HS-27A (cell line): Measurements from ENCODE around the gene PCGF1.

Source experiments
- DNase-seq: peaks from one replicate; pipeline ENCODE4 v3.0.0-alpha.2; 2012; ENCODE audit warnings: low read depth, missing footprints

The PCGF1 gene

DNA sequence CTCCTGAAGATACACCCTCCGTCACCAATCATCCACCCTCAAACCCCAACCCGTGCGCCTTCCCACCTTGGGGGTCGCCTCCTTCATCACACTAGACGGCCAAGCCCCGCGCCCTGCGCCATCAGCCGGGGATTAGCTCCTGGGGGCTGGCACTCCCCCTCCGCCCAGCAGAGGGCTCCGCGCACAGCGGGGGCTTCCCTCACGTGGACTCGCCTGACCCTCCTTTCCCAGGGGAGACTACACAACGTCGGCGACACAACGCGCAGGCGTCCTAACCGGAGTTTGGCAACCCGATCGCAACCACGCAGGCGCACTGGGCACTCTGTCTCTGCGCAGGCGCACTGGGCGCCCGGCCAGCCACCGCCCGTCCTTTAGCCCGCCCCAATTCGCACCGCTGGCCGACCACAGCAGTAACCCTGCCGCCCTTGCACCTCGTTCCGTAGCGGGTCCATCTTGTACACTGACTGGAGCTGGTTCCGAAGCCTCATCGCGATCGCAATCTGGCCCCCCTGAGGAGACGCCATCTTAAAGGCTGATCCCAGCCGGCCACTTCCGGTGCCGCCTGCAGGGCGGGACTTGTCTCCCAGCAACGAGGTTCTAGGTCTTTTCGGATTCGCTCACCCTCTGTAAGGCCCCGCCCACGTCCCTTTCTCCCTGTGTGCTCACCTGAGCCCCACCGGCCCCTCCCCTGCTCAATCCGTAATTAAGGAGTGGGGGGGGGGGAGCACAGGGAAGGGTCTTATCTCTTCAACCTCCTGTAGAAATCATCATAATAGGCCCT, at the start of gene PCGF1:
Gene PCGF1, minus strand, starts transcription at position 551 of the 781 bp plus-strand sequence. Its CDS starts 27 bp downstream, at position 524.
- DNase-seq, result peak; percentile 98

DNA sequence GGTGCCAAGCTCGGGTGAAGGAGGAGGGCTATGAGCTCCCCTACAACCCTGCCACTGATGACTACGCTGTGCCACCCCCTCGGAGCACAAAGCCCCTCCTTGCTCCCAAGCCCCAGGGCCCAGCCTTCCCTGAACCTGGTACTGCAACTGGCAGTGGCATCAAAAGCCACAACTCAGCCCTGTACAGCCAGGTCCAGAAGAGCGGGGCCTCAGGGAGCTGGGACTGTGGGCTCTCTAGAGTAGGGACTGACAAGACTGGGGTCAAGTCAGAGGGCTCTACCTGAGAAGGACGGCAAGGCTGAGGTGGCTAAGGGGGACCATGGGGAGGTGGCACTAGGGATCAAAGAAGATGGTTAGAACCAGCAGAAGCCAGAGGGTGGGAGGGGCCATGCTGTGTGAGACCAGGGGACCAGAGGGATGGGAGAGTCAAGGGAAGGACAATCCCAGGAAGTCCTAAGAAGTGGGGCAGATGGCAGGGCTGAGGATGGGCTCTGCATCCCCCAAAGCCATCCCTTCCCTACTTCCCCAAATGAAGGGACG, 49.4 kb upstream of the PCGF1 start:
- no peak for DNase-seq

DNA sequence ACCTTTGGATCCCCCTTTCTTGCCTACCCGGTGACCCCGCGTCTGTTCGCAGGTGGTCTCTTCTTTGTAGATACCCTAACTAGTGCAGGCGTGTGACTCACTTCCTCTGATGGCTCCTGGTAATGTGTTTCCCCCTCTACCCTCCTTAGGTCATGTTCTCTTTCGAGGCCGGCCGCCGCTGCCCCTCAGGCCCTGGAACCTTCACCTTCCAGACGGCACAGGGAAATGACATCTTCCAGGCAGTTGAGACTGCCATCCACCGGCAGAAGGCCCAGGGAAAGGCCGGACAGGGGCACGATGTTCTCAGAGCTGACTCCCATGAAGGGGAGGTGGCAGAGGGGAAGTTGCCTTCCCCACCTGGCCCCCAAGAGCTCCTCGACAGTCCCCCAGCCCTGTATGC, 48.7 kb upstream of the PCGF1 start:
- DNase-seq, result no peak

DNA sequence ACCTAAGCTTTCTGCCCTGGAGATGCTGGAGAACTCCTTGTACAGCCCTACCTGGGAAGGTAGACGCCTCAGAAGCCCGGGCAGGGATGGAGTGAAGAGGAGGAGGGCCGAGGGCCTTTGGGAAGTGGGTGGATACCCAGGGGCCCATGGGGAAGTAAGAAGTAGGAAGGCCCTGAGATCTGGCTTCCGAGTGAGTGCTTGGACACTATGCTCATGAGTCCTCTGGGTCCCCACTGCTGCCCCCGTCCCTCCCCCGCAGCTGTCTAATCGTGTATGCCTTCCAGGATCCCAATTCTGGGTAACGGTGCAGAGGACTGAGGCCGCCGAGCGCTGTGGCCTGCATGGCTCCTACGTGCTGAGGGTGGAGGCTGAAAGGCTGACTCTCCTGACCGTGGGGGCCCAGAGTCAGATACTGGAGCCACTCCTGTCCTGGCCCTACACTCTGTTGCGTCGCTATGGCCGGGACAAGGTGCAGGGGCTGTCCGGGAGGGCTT, 48.2 kb upstream of the PCGF1 start:
- no peak for DNase-seq

DNA sequence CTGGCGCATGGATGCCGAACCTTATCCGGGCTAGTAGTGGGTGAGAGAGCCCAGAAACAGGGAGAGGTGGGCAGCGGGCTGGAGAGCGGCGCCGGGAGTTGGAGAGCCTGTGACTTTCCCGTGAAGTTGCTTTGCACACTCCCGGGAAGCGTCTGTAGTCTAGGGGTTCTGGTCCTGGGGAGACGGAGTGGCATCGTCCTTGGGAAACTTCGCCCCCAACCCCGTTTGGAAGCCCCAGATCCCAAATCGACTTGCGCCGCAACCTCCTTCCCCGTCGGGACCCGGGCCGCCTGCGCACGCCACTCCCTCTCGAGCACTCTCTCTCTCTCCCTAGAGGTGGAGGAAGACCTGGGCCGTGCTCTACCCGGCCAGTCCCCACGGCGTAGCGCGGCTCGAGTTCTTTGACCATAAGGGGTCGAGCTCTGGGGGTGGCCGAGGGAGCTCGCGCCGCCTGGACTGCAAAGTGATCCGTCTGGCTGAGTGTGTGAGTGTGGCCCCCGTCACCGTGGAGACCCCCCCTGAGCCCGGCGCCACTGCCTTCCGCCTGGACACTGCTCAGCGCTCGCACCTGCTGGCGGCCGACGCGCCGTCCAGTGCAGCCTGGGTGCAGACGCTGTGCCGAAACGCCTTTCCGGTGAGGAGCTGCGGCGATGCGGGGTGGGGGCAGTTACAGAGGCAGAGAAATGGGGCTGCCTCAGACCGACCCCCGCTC, 47.5 kb upstream of the PCGF1 start:
- DNase-seq, result no peak

DNA sequence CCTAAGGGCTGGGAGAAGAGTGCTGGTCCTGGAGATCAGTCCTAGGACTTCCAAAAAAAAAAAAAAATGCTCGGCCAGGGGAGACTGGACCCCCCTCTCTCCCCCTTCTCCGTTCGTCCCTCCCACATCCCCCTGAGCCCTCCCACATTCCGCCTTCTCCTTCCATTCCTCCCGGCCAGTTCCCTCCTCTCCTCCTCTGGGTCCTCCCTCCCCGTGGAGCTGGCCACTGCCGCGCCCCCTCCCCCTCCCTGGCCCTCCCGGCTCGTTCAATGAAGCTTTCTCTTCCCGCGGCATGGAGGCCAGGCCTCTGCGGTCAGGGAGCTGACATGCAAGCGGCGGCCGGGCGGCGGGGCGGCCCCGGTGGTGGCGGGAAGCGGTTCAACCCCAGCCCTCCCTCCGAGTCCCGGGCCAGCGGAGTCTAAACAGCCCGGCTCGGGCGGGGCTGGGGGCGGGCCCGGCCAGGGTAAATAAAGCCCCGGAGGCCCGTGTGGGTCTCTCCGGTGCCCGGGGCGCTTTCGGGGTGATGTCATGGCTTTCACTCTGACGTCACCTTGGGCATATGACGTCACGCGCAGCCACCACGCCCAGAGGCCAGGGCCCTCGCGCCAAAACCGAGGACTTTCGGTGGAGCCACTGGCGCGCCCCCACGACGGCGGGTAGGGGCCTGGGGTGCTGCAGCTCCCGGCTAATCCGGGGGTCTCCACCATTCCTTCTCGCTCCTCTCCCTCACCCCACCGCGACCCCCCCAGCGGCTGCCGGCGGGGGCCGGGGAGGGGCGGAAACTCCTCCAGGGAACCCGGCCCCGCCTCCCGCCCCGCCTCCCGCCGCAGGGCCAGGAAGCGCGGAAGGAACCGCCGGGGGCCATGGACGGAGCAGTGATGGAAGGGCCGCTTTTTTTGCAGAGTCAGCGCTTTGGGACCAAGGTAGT, 46.7 kb upstream of the PCGF1 start, which contains the start of the genes DOK1 and LOXL3:
Gene DOK1, plus strand, starts transcription at position 829 of the 928 bp plus-strand sequence. Its CDS starts 35 bp downstream, at position 864.
Gene LOXL3, minus strand, starts transcription at position 51 of the 928 bp plus-strand sequence. CDS start 1,308 bp downstream, outside the sequence.
- DNase-seq, result no peak

DNA sequence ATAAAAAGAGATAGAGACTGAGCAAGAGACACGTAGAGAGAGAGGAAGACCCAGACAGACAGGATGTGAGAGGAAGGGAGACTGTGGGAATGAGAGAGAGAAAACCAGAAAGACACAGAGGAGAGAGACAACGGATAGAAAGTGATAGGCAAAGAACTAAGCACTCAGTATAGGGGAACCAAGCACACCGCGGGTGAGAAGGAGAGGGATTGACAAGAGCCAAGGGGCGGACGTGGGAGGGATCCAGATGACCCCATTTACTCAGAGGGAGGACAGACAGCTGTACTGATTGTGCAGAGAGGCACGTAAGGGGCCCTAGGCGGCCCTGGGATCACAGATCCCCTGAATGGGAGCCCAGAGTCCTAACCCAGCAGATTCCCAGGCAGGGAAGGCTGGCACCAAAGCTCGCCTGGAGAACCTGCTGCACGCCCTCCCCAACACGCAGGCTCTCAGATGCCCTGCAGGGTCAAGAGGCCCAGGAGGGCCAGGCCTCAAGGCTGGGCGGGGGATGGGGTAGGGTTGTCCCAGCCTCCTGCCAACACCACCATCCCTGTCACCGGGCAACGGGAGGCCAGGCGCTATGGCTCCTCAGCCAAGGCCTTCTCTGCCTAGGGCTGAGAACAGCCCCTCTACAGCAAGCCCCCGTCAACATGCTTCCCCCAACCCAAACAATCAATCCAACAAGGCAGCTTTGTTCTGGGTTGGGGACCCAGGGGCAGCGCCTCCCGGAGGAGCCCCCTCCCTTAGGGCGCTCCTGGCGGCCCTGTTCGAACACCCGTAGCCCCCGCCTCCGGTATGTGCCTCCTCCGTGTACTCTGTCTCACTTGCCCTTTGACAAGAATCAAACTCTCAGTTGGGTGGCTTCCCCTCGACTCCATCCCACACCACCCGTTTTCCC, 45.7 kb upstream of the PCGF1 start:
- DNase-seq, result no peak

DNA sequence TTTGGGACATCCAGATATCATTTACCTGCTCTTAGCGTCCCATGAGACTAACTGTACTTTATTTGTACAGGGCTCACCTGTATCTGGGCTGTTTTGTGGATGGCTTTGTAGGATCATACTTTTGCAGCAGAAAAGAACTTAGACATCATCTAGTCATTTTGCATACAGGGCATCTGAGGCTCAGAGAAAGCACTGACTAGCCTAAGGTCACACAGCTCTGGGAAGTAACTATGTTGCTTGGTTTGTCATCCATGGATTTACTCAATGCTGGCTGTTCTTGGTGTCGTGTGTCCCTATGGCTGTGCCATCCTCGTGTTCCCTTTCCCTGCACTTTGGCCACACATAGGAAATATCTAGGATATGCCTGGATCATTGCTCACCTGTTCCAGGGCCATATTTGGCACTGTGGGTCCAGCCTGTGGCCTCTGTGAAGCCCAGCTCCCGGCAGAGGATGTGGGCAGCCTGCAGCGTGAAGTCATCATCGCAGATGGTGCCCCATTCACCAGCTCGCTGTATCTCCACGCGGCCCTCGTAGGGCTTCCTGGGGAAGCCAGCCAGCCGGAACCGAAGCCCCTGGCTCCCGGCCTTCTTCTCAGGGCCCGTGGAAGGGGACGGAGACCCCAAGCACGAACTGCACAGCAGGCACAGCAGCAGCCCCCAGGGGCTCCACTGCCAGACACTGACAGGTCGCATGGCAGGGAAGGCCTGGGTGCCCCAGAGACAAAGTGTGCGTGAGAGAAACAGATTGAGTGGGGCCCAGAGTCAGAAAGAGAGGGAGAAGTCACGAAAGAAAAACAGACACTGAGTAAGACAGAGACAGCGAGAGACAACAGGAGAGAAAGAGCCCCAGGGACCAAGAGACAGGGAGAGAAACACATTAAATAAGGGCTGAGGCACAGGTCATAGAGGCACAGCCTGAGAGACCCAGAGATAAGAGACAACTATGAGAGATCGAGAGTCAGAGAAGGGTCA, 44.7 kb upstream of the PCGF1 start:
- no peak for DNase-seq

DNA sequence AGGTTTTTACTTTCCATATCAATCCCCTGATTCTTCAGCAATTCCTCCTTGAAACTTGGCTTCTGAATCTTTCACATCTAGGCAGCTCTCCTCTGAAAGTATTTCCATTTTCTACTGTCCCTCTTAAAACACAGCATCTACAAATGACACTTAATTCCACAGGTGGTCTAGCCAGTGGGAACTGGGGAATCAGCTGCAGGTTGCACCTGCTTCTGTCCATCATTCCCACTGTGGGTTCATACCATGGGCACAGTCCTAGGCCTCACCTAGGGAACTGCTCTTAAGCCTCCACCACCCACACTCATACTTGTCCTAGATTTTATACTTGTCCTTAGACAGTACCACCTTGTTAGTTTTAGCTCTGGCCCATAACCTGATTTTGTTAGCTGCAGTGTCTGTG, 44.0 kb upstream of the PCGF1 start:
- DNase-seq, result no peak

DNA sequence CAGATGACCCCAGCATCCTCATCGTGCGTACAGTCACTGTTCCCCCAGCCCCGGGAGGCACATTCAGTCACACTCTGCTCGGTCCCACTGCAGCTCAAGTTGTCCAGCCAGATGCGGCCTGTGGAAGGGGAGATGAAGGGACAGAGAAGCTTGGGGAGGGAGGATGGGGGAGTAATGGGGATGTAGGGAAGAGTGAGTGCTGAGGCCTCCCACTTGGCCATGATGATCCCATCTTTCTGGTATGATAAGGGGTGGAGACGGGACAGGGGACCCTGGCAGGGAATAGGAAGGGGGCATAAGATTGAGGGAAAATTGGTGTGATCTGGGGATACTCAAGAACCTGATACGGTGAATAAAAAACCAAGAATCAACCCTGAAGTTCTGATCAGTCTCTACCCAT, 42.7 kb upstream of the PCGF1 start:
- no peak for DNase-seq

DNA sequence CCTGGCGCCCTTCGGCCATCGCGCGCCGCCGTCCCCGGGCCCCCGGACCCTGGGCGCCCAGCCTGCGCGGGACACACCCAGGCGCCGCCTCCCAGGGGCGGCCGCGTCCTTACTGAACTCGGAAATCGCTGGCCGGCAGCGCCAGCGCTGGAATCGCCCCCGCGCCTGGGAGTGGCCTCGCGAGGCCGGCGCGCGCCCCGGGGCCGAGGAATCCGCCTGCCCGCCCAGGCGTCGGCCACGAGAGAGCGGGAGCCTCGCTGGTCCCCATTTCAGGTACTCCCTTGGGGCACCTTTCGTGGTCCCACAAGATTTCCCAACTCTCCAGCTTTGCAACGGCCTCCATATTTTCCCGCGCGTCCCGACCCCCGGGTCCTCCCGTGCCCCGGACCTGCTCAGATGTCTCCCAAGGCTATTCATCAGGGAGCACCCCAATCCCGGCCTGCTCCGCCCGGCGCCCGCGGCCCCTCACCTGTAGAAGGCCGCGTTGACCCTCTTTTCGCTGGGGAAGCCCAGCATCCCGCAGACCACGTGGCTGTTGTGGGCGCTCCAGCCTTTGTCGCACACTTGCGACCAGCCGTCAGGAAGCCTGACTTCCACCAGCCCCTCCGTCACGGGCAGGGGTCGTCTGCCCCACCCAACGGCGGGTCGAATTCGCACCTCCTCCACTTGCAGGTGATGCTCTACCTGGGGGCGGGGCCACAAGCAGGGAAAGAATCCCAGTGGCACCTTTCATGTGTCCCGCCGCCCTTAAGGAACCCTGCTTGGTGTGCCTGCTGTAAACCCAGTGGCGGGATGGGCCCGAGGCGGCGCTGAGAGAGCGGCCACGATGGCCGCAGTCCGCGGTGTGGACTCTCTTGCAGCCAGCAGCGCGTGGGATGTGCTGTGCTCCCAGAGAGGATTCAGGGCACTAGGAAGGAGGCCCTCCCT, 41.7 kb upstream of the PCGF1 start:
- no peak for DNase-seq

DNA sequence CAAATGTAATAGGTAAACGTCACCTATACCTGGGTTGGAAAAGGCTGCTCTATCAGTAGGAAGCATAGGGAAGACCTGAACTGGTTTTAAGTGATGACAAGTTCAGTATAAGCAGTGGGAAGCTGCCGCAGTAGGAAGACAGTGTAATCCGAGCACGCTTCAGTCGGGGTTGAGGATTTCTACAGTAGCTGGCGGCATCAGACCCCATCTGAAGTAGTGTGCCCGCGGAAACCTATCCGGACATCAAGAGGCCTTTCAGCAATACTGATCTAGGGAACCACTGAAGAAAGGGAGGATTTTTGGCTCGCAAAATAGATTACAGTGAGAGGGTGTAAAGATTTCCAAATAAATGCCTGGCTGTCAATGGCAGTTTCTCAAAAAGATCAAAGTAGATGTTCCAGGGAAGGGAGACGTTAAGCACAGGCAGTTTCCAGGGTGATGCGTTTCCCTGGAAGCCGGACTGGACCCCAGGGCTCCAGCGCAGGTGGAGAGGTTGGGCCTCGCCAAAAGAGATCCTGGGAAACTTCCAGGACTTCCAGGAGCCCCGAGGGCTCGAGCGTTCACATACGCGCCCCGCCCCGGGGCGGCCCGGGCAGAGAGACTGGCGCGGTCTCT, 40.9 kb upstream of the PCGF1 start:
- DNase-seq, result no peak

DNA sequence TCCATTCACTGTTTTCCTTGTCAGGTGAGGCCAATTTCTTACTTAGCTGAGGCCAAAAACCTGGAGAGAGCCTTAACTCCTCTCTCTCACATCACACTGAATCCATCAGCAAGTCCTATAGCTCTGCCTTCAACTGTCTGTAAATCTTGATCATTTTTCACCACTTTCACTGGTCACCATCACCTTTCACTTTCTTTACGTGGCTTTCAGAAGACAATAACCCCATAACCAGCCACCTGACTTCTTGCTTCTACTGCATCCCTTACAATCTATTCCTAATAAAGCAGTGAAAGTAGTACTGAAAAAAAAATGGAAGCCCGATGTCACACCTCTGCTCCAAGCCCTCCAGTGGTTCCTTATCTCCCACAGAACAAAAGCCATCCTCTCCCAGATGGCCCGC, 38.5 kb upstream of the PCGF1 start:
- DNase-seq, result no peak

DNA sequence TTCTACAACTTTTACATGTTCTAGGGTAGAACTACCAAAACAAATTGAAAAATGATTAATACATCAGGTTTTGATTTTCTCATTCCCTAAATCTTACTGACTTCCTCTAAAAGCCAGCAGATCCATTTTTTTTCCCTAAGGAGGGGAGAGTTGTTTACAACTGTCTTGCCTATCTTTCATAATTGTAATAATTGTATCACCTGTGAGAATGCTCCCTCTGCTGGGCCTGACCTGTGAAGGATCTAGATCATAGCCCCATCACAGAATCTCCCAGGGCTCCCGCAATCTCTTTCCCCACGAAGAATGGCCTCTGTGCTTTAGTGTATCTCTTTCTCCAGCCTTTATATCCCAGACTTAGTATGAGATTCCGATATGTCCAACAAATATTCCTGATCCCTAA, 37.1 kb upstream of the PCGF1 start:
- DNase-seq, result no peak

DNA sequence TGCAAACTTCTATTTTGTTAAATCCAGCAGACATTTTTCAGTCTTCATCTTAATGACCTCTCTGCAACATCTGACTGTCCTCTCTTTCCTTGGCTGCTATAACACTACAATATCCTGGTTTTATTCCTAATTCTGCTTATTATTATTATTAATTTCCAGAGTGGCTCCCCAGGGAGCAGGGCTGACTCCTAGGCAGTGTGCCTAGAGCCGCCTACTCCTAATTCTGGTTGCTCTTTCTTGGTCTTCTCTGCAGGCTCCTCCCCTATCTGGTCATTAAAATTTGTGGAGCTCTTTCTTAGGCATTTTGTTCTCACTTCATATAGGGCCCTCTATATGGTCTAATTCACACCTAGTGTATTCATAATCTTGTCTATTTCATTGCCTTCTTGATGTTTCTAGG, 35.5 kb upstream of the PCGF1 start:
- DNase-seq, result no peak

DNA sequence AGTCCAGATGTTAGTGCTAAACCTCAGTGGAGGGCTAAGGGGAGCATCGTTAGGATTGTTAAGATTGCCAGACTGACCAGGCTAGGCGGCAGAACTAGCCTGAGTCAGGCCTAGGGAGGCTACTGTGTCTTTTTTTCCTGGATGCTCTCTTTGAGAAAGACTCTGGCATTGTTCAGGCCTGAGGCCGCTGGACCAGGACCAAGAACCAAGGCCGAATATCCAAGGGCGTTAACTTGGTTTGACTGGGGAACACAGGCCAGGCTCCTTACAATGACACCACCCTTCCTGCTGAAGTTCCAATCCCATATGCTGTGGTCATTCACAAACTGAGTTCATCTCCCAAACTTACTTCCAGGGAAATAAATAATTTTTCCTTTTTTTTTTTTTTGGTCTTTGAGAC, 32.8 kb upstream of the PCGF1 start:
- no peak for DNase-seq

DNA sequence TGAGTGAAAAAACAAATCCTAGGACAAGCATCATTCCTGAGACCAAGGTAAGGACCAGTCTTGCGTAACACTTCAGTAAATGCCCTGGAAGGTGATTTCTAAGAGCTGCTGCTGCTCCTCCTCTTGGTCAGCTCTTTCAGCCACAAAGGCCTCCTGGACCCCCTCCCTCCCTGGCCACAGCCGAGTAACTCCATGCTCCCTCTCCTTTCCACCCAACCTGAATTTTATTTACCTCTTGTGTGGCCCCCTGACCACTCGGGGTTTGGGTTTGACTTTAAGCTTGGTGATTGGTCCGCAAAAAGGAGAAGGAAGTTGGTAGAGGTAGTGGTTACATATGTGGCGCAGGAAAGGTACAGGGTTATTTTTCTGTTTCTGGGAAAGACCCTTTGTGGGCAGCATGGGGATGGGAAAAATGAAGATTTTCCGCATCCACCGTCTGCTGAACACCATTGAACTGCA, 31.4 kb upstream of the PCGF1 start:
- DNase-seq, result no peak

DNA sequence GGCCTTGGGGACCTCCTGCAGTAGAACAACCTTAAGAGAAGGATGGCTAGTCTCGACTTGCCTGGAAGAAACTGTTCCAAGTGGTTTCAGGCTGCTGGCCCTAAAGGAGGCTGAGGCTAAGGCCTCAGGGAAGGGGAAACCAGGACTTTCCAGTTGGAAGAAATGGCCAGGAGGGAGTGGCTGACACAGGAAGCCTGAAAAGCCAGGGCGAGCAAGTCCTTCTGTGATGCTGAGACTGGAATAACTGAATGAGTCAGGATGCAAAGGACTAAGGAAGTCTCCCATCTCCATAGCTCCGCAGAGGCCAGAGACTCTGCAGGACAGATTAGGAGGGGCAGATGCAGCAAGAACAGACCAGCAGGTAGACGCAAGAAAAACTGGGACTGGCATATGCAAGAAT, 29.6 kb upstream of the PCGF1 start:
- no peak for DNase-seq
